ENCODE results near the gene CSK. TPM values are rescaled to one million over a fixed set of nuclear protein-coding genes. Genes with fewer than 3 reads are reported as not detected.

The CSK gene
- polyA plus RNA-seq, 6 donors from 2014 or later = 176 to 273 (median 216) TPM

- Mint-ChIP-seq H3K27ac (peak overlapping the region; percentile 60 to 94 (median 86)), H3K4me1 (peaks cover 72 to 94% (median 88%) of the 10 kb centered on the region in 3 donors), H3K4me3 (peak overlapping the region; percentile 69 to 98 (median 88)), H3K27me3 (no peaks in the 10 kb centered on the region), H3K9me3 (no peaks in the 10 kb centered on the region), H3K36me3 (peaks cover 0 to 18% of the 10 kb centered on the region in 2 donors)
- DNase-seq (peak; percentile 60), ATAC-seq (ENCODE audit: low read depth in 2 of 2) (peak in 1 of 2 donors; percentile 8)
These were observed 11.5 kb downstream of the CSK start for GRCh38 chr15:74793135-74794028.

- ATAC-seq (ENCODE audit: low read depth in 2 of 2) = no peak
- H3K4me1 Mint-ChIP-seq = peaks cover 73 to 95% (median 89%) of the 10 kb centered on the region in 3 donors
- no peaks in the 10 kb centered on the region for H3K27me3 Mint-ChIP-seq
- DNase-seq = no peak
- peak overlapping the region; percentile 6 to 87 (median 70) for H3K4me3 Mint-ChIP-seq
- peaks cover 0 to 18% of the 10 kb centered on the region in 2 donors for H3K36me3 Mint-ChIP-seq
- H3K27ac Mint-ChIP-seq = peak overlapping the region in 5 of 6 donors; percentile 70 to 96 (median 95)
- H3K9me3 Mint-ChIP-seq = no peaks in the 10 kb centered on the region
These were observed 12.5 kb downstream of the CSK start for GRCh38 chr15:74794248-74794969.

DNA sequence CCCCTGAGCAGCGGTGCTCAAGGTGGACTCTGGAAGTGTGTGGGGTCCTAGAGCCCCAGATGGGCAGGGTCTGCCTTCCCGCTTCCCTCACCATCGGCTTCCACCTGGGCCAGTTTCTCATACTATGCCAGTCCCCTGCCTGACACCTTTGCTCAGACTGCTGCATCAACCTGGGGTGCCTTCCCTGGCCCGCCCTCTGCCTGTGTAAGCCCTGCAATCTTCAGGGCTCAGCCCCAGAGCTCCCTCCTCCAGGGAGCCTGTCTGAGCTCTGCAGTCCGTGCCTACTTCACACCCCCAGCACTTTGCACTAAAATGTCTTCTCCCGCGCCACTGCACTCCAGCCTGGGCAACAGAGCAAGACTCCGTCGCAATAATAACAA lies 13.1 kb downstream of the CSK start:
- Mint-ChIP-seq H3K27ac (peak overlapping the region in 5 of 6 donors; percentile 70 to 96 (median 95)), H3K27me3 (no peaks in the 10 kb centered on the region), H3K4me3 (peak overlapping the region; percentile 58 to 87 (median 74)), H3K4me1 (peaks cover 73 to 95% (median 89%) of the 10 kb centered on the region in 3 donors), H3K36me3 (peaks cover 0 to 18% of the 10 kb centered on the region in 2 donors), H3K9me3 (no peaks in the 10 kb centered on the region)
- ATAC-seq (ENCODE audit: low read depth in 2 of 2) (no peak), DNase-seq (no peak)

DNA sequence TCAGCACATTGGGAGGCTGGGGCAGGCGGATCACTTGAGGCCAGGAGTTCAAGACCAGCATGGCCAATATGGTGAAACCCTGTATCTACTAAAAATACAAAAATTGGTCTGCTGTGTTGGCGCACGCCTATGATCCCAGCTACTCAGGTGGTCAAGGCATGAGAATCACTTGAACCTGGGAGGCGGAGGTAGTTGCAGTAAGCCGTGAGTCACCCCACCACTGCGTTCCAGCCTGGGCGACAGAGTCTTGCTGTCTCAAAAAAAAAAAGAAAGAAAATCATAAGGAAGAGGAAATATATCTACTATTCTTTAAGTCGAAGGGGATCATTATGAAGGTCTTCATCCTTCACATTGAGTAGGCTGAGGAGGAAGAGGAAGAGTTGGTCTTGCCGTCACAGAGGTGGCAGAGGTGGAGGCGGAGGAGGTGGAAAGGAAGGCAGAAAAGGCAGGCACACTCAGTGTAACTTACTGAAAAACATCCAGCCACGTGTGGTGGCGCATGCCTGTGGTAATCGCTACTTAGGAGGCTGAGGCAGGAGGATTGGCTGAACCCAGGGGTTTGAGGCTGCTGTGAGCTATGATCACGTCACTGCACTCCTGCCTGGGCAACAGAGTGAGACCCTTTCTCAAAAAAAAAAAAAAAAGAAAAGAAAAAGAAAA lies 14.2 kb downstream of the CSK start:
- Mint-ChIP-seq H3K4me1 (peaks cover 73 to 89% (median 84%) of the 10 kb centered on the region in 3 donors), H3K36me3 (peaks cover 0 to 20% of the 10 kb centered on the region in 2 donors), H3K9me3 (no peaks in the 10 kb centered on the region), H3K27ac (peak overlapping the region in 5 of 6 donors; percentile 58 to 99 (median 95)), H3K27me3 (no peaks in the 10 kb centered on the region), H3K4me3 (peak overlapping the region in 7 of 8 donors; percentile 25 to 83 (median 48))
- DNase-seq (no peak), ATAC-seq (ENCODE audit: low read depth in 2 of 2) (no peak)

- H3K27me3 Mint-ChIP-seq = no peaks in the 10 kb centered on the region
- peak overlapping the region in 7 of 8 donors; percentile 21 to 89 (median 69) for H3K4me3 Mint-ChIP-seq
- DNase-seq = no peak
- peaks cover 0 to 15% of the 10 kb centered on the region in 2 donors for H3K36me3 Mint-ChIP-seq
- H3K4me1 Mint-ChIP-seq = peaks cover 54 to 64% (median 58%) of the 10 kb centered on the region in 3 donors
- no peaks in the 10 kb centered on the region for H3K9me3 Mint-ChIP-seq
- no peak for ATAC-seq (ENCODE audit: low read depth in 2 of 2)
- peak overlapping the region; percentile 94 to 99 (median 96) for H3K27ac Mint-ChIP-seq
These were observed 16.7 kb downstream of the CSK start for GRCh38 chr15:74798388-74799254.

DNA sequence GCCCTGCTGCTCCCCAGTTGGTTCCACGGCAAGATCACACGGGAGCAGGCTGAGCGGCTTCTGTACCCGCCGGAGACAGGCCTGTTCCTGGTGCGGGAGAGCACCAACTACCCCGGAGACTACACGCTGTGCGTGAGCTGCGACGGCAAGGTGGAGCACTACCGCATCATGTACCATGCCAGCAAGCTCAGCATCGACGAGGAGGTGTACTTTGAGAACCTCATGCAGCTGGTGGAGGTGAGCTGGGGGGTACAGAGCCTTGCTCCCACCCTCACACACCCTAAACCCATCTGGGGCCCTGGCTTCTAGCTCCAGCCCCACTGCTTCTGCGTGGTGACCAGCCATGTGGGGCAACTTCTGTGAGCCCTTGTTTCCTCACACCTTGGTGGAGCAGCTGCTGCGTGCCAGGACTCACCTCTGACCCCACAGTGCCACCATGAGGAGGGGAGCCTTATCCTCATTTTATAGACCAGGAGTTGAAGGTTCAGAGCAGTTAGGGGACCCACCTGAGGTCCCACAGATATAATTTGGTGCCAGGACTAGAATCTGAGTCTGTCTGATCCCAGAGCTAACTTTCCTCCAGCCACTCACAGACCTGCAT lies 17.5 kb downstream of the CSK start:
- Mint-ChIP-seq H3K27ac (peak overlapping the region; percentile 94 to 99 (median 98)), H3K4me3 (peak overlapping the region in 7 of 8 donors; percentile 60 to 83 (median 67)), H3K36me3 (peaks cover 5 to 22% of the 10 kb centered on the region in 2 donors), H3K27me3 (no peaks in the 10 kb centered on the region), H3K4me1 (peaks cover 56 to 64% (median 58%) of the 10 kb centered on the region in 3 donors), H3K9me3 (no peaks in the 10 kb centered on the region)
- ATAC-seq (ENCODE audit: low read depth in 2 of 2) (peak; percentile 53 to 54), DNase-seq (peak; percentile 56)

DNA sequence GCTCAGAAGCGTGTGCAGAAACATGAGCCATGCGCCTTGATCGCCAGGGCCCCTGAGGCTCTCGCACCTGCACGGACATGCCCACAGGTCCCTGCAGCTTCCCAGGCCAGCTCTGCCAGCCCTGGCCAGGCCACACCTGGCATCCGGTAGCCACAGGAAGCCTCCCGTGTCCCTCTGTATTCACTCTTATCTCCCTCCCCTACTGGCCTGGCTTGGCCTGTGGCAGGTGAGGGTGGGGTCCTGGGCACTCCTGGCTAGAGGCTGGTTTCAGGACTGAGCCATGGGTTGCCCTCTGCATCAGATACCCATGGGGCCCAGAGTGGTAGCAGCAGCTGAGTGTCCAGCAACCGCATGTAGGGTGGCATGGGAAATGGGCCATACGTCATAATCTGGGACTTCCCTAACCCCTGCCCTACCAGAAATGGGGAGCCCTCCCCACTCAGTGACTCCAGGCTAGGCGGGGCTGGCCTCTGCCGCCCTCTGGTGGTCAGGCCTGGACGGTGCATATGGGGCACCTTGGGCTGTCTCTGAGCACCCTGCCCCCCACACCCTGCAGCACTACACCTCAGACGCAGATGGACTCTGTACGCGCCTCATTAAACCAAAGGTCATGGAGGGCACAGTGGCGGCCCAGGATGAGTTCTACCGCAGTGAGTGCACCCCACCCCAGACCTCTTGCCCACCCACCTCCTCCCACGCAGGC lies 18.1 kb downstream of the CSK start:
- no peaks in the 10 kb centered on the region for H3K27me3 Mint-ChIP-seq
- peak overlapping the region; percentile 94 to 99 (median 98) for H3K27ac Mint-ChIP-seq
- H3K36me3 Mint-ChIP-seq = peaks cover 5 to 22% of the 10 kb centered on the region in 2 donors
- peak overlapping the region; percentile 60 to 83 (median 68) for H3K4me3 Mint-ChIP-seq
- peak; percentile 87 for ATAC-seq (ENCODE audit: low read depth in 2 of 2)
- peak; percentile 91 for DNase-seq
- H3K9me3 Mint-ChIP-seq = no peaks in the 10 kb centered on the region
- H3K4me1 Mint-ChIP-seq = peaks cover 50 to 64% (median 56%) of the 10 kb centered on the region in 3 donors

DNA sequence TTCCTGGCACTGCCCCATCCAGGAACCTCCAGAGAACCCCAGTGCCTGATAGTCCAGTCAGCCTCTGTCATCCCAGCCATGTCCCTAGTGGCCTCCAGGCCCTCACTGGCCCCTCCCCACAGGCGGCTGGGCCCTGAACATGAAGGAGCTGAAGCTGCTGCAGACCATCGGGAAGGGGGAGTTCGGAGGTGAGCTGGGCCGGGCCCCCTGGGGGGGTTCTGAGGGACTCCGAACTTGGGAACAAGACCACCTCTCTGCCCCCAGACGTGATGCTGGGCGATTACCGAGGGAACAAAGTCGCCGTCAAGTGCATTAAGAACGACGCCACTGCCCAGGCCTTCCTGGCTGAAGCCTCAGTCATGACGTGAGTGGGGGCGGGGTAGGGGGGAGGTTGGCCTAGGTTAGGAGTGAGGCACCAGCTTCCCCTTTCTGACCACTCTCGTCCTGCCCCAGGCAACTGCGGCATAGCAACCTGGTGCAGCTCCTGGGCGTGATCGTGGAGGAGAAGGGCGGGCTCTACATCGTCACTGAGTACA lies 18.7 kb downstream of the CSK start:
- ATAC-seq (ENCODE audit: low read depth in 2 of 2) (no peak), DNase-seq (no peak)
- peaks cover 44 to 57% (median 51%) of the 10 kb centered on the region in 3 donors for H3K4me1 Mint-ChIP-seq
- peaks cover 5 to 22% of the 10 kb centered on the region in 2 donors for H3K36me3 Mint-ChIP-seq
- H3K27ac Mint-ChIP-seq = peak overlapping the region in 3 of 6 donors; percentile 96 to 99 (median 98)
- no peaks in the 10 kb centered on the region for H3K27me3 Mint-ChIP-seq
- peak overlapping the region in 1 of 8 donors; percentile 56 for H3K4me3 Mint-ChIP-seq
- H3K9me3 Mint-ChIP-seq = no peaks in the 10 kb centered on the region

DNA sequence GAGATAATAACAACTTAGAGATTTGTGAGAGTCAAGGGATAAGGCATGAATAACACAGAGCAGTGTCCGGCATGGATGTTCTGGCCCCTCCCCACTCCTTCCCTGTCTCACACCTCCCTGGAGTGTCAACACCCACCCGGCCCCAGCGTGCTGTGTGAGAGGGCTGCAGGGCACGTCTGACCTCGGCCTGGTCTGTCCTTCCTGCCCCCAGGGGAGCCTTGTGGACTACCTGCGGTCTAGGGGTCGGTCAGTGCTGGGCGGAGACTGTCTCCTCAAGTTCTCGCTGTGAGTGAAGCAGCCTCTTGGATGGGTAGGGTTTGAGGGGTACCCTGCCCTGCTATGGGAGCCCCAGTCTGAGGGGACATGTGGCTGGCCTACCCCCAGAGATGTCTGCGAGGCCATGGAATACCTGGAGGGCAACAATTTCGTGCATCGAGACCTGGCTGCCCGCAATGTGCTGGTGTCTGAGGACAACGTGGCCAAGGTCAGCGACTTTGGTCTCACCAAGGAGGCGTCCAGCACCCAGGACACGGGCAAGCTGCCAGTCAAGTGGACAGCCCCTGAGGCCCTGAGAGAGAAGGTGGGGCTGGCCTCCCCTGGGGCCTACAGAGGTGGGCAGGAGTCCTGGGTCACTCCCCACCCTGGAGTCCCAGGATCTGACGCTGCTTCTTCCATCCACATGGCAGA lies 19.6 kb downstream of the CSK start:
- H3K36me3 Mint-ChIP-seq = peaks cover 5 to 15% of the 10 kb centered on the region in 2 donors

GRCh38 chr15:74802290-74802689 lies 20.4 kb downstream of the CSK start:
- DNase-seq (no peak), ATAC-seq (ENCODE audit: low read depth in 2 of 2) (no peak)
- H3K36me3 Mint-ChIP-seq = peaks cover 5 to 15% of the 10 kb centered on the region in 2 donors
- H3K4me3 Mint-ChIP-seq = no peak overlapping the region
- H3K27ac Mint-ChIP-seq = no peak overlapping the region
- no peaks in the 10 kb centered on the region for H3K9me3 Mint-ChIP-seq
- no peaks in the 10 kb centered on the region for H3K27me3 Mint-ChIP-seq
- peaks cover 32 to 50% (median 50%) of the 10 kb centered on the region in 3 donors for H3K4me1 Mint-ChIP-seq

More for the DNA sequence above, 19.6 kb downstream of the CSK start:
- Mint-ChIP-seq H3K27me3 (no peaks in the 10 kb centered on the region), H3K9me3 (no peaks in the 10 kb centered on the region), H3K4me1 (peaks cover 35 to 52% (median 47%) of the 10 kb centered on the region in 3 donors), H3K4me3 (peak overlapping the region in 1 of 8 donors; percentile 56), H3K27ac (peak overlapping the region in 1 of 6 donors; percentile 99)
- DNase-seq = no peak
- ATAC-seq (ENCODE audit: low read depth in 2 of 2) = no peak

Data from naive B cell (primary cell).